Left renal pelvis (tissue), 4 donors: ENCODE data around the gene GREB1. TPM values are rescaled to one million over a fixed set of nuclear protein-coding genes. Genes with fewer than 3 reads are reported as not detected.

ENCODE experiments used
- DNase-seq, 4 donors: peaks; one replicate each; pipeline ENCODE4 v3.0.0-alpha.2; 2013; ENCODE audit warnings: low read depth in 4 of 4, low spot score in 3 of 4
- polyA plus RNA-seq, 4 donors: library from polyadenylated mRNA; unstranded; fragments of 120-200 nt; gene quantifications; one replicate each; pipeline ENCODE4 v1.2.1, GENCODE V29; 2013; ENCODE audit not compliant: insufficient read length in 4 of 4

Gene GREB1
- polyA plus RNA-seq, 4 donors = 4.3 to 16.3 (median 12.2) TPM

DNA sequence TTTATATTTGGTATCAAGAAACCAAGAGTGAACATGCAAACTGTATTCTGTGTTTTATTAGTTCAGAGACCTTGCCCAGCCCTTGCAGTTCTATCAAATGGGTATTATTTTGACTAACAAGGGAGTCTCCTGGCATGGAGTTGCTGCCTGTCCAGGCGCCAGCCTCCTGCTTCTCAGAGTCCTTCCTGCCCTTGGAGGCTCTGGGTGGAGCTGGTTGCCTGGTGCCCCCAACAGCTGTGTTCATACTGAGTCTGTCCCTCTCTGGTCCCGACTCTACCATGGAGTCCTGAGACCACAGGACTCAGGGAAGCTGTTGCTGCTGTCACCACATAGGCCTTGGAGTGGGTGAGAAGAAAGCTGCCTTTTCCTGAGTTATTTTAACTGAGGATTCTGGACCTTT is 26.3 kb upstream of the GREB1 start:
- no peak for DNase-seq

DNA sequence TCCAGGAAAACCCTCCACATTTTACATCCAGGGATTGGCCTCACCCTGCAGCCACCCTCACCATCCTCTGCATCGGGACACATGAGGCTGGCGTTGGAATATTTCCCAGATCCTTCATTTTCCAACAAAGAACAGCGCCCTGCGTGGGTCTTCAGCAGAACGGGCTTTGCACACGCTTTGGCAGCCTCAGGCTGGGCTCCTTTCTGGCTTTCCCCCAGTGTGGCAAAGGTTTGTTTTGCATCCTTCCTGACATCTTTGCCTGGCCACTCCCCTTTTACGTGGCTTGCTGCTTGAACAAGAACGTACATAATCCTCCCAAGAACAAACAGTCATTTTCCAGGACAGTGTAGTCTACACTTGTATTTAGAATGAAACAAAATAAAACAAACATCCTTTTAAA is 25.6 kb upstream of the GREB1 start:
- no peak for DNase-seq

GRCh38 chr2:11509657-11510360 is 24.0 kb upstream of the GREB1 start:
- no peak for DNase-seq

GRCh38 chr2:11512431-11512830 is 21.4 kb upstream of the GREB1 start:
- DNase-seq = no peak

DNA sequence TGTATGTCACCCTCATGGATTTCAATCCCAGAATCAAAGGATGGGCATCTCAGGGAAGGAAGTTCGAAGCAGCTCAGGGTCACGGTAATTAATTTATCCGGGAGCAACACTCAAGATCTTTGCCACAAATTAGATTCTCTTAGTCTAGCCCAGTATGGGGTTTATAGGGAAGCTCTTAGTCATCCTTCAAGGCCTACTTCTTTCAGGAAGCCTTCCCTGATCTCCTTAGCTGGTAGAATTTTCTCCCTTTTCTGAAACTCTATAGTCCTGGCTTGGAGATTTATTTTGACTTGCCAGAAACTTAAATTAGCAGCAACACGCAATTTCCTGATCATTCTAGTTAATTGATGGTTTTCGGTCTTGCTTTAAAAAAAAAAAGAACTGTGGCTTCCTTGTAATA is 20.5 kb upstream of the GREB1 start:
- no peak for DNase-seq

- no peak for DNase-seq
These were observed 19.6 kb upstream of the GREB1 start for GRCh38 chr2:11514081-11514730.

GRCh38 chr2:11514904-11515303 is 18.9 kb upstream of the GREB1 start:
- DNase-seq = no peak

- no peak for DNase-seq
These were observed 18.3 kb upstream of the GREB1 start for GRCh38 chr2:11515490-11515981.

- DNase-seq = no peak
These were observed 16.7 kb upstream of the GREB1 start for GRCh38 chr2:11516984-11517648.

DNA sequence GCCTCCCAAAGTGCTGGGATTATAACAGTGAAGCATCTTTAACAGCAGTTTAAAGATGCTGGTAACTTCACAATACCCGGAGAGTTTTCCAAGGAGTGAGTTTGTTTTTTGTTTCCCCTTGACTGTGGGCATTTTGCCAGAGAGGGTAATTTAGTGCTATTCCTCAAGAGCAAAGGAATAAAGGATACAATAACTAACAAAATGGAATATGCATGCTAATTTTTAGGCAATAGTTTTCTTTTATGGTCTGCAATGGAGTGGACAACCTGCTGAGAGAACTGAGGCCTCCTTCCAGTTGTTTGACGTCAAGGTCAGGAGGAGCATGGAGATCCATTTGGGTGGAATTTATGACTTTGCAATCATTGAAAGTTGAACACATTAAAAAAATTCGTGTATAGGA is 15.9 kb upstream of the GREB1 start:
- no peak for DNase-seq

DNA sequence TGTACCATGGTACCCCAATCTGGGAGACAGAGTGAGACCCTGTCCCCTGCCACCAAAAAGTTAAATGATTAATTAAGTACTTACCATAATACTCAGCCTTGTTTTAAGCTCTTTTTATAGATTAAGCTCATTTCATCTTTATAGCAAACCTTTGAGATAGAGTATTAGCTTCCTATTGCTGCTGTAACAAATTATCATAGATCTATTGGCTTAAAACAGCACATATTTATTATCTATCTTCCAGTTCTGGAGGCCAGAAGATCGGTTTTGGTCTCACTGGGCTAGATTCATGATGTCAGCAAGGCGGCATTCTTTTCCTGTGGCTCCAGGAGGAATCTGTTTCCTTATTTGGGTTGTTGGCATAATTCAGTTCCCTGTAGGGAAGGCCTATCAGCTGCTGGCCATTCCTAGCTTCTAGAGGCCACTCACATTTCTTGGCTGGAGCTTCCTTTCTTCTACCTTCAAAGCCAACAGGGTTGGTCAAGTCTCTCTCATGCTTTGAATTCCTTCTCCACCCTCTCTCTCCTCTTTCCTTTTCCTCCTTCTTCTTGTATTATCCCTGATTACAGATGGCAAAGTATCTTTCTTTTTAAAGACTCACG is 13.7 kb upstream of the GREB1 start:
- DNase-seq = no peak

- no peak for DNase-seq
These were observed 12.1 kb upstream of the GREB1 start for GRCh38 chr2:11521775-11522174.

- no peak for DNase-seq
These were observed 9.4 kb upstream of the GREB1 start for GRCh38 chr2:11524470-11524869.

DNA sequence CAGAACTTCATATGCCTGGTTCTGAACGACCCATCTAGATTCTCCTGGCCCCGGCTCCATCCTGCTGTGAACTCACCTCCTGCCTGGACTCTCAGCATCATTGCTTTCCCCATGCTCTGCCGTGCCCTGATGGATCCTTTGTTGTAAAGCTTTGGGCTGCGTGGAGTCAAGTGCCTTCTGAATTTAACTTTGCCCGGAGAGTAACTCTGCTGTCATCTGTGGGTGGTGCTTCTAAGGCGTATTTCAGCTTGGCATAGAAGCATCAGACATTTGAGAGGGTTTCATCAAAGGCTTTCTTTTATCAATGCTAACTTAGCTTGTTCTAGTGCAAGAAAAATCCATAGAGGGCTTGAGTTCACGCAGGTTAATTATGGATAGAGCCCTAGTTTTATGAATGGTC is 8.1 kb upstream of the GREB1 start:
- no peak for DNase-seq

DNA sequence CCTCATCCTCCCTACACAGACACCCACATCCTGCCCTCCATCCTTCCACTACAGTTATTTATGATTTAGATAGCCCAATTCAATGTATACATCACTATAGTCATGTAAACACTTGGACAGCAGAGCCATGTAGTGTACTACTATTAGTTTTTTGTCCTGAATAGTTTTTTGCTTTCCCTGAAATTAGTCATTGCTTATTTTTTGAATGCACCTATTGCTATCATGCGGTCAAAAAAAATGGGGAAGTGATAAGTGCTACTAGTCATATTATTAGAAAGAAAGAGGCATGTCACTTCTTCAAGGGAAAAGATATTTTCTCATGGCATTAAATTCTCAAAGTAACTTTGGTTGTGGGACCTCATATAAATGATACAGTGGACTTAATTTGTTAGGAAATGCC is 6.8 kb upstream of the GREB1 start:
- no peak for DNase-seq

DNA sequence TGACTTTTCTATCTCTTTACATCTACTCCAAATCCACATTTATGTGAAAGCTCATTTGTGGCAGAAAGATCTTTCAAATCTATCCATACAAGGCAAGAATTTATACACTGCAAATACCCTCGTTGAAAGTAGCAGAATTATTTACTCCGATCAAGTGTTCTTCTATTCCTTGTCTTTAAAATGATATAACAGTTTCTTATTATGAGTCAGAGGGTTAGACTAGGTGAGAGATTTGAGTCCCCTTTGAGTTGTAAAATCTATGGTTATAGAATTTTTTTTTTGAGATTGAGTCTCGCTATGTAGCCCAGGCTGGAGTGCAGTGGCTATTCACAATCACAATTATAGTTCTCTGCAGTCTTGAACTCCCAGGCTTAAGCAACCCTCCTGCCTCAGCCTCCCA is 5.6 kb upstream of the GREB1 start:
- DNase-seq = no peak

DNA sequence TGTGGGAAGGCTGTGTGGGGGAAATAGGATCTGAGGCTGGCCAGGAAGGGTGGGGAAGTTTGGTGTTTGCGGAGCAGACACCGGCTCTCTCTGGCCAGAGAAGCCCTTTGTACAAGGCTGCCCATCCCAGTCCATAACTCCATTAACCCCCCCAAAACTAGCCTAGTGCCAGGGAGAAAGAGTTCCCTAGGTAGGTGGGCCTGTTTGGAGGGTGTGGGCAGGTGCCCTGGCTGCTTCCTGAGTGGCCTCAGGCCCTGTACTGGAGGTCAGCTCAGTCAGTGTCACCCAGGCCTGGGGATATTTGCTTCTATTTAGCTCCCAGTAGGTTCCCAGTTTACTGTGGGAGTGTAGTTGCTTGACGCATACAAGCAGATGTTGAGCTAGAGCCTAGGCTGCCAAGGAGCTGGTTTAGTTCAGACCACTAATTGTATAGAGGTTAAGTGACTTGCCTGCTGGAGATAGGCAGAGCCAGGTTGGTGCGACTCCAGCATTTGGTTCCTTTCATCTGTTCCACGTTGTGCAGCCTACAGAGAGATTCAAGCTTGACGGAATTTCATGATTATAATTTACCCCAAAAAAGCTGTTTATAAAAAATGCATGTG is 2.9 kb upstream of the GREB1 start:
- DNase-seq = no peak

DNA sequence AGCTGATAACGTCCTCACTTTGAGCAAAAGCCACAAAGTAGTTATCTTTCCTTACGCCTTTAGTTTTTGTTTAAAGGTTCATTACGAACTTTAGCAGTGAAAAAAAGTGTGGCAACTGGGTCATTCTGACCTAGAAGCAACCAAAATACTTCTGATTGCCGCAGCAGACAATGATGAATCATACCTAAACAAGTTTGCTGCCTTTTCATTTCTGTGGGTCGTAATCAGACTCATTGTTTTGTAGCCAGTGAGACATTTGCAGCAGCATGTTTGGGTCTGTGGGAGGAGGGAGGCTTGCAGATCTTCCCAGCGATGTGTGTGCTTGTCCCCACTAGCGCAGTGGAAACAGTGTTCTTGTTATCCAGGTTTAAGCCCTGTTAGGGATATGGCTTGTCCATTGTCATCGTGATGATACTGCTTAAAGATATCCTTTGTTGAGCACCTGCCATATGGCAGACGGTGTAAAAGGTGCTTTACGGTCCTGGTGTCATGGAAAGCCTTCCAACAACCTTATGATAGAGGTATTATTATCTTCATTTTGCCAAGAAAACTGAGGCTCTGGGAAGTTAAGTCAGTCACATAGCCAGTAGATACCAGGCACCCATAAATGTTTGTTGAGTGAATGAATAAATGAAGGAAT is 1.3 kb upstream of the GREB1 start:
- DNase-seq = no peak

DNA sequence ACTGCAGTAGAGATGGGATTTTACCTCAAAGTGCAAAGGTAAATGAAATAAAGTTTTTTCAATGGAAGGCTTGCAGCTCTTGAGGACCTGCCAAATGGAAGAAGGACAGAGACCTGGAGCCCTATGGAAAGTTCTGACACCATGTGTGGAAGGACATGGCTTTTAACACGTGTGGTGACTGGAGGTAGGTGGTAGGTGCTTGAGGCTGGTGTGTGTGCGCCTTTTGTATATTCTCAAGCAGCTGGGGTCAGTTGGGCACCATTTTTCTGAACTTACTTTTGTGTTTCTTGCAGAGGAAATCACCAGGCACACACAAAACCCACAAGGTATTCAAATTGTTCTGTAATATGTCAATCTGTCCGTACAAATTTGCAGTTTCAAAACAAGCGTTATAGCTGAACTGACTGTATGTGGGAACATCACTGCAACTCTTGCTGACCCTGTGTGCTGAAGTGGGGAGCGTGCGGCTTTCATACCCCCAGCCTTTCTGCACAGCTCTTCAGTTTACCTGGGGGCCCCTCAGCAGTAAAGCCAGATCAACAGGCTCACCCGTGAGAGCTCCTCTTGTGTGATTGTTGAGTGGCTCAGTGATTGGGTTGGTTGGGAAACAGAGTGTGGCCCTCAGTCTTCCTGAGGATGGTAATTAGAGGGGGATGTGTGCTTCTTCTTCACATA is 363 bp downstream of the GREB1 start:
- no peak for DNase-seq
